Smooth muscle cell (in vitro differentiated cells): ENCODE data around the gene DBN1. TPM values are rescaled to one million over a fixed set of nuclear protein-coding genes. Genes with fewer than 3 reads are reported as not detected.

Source experiments
- DNase-seq: peaks from one replicate; lab custom pipeline; 2025; ENCODE audit not compliant: unreplicated experiment; lab: John Stamatoyannopoulos, UW
- H2AFZ ChIP-seq: fragments of 200-600 bp; sonication (generic); 2 replicates; pipeline ENCODE4 v1.6.0; 2016; ENCODE audit warnings: antibody characterized with exemption, low read depth, mild to moderate bottlenecking
- H3F3A ChIP-seq: fragments of 200-600 bp; sonication (generic); 2 replicates; pipeline ENCODE4 v1.6.0; 2017; ENCODE audit warnings: antibody characterized with exemption, low read depth
- H3K27ac ChIP-seq: fragments of 200-600 bp; sonication (generic); 2 replicates; pipeline ENCODE4 v1.5.1; 2016; ENCODE audit warnings: low read depth, mild to moderate bottlenecking
- H3K27me3 ChIP-seq: fragments of 200-600 bp; sonication (generic); 2 replicates; pipeline ENCODE4 v1.6.1; 2016; ENCODE audit warnings: low read depth, mild to moderate bottlenecking
- H3K36me3 ChIP-seq: fragments of 200-600 bp; sonication (generic); 2 replicates; pipeline ENCODE4 v1.5.1; 2016; ENCODE audit warnings: low read depth
- H3K4me1 ChIP-seq: fragments of 200-600 bp; sonication (generic); 2 replicates; pipeline ENCODE4 v1.5.1; 2016; ENCODE audit warnings: low read depth
- H3K4me2 ChIP-seq: fragments of 200-600 bp; sonication (generic); 2 replicates; pipeline ENCODE4 v1.6.0; 2016; ENCODE audit warnings: mild to moderate bottlenecking
- H3K4me3 ChIP-seq: fragments of 200-600 bp; sonication (generic); 2 replicates; pipeline ENCODE4 v1.5.1; 2016; ENCODE audit warnings: mild to moderate bottlenecking
- H3K79me2 ChIP-seq: fragments of 200-600 bp; sonication (generic); 2 replicates; pipeline ENCODE4 v1.6.0; 2016; ENCODE audit warnings: low read depth, mild to moderate bottlenecking
- H3K9ac ChIP-seq: fragments of 200-600 bp; sonication (generic); 2 replicates; pipeline ENCODE4 v1.6.0; 2016; ENCODE audit warnings: low read depth
- H3K9me3 ChIP-seq: fragments of 200-600 bp; sonication (generic); replicated peaks from 2 replicates; pipeline ENCODE4 v1.5.1; 2016; ENCODE audit warnings: low read depth
- H4K20me1 ChIP-seq: fragments of 200-600 bp; sonication (generic); 2 replicates; pipeline ENCODE4 v1.6.0; 2016; ENCODE audit warnings: low read depth
- CTCF ChIP-seq: fragments of 200-600 bp; sonication (generic); IDR thresholded peaks from 2 replicates; pipeline ENCODE4 v1.5.1; 2017; ENCODE audit warnings: borderline replicate concordance, mild to moderate bottlenecking, antibody characterized with exemption; ENCODE audit not compliant: insufficient read depth, poor library complexity, severe bottlenecking
- WGBS: methylation state at CpG from one replicate; pipeline ENCODE4 v1.1.7; 2016; ENCODE audit warnings: low lambda C conversion rate; 5-methylcytosine and 5-hydroxymethylcytosine counted together
- polyA plus RNA-seq: library from polyadenylated mRNA; unstranded; fragments of >200 nt; fragmentation: Nextera tagmentation; extraction: Ambion mirVana; gene quantifications from 2 replicates; pipeline ENCODE4 v1.2.1, GENCODE V29; 2016
- total RNA-seq: library from RNA; depleted of rRNA; stranded (reverse); fragments of >200 nt; gene quantifications from 2 replicates; pipeline ENCODE4 v1.2.3, GENCODE V29; 2014

DBN1 gene
- total and polyA plus RNA-seq, 2 experiments from 2014 or later = 116 to 202 TPM

DNA sequence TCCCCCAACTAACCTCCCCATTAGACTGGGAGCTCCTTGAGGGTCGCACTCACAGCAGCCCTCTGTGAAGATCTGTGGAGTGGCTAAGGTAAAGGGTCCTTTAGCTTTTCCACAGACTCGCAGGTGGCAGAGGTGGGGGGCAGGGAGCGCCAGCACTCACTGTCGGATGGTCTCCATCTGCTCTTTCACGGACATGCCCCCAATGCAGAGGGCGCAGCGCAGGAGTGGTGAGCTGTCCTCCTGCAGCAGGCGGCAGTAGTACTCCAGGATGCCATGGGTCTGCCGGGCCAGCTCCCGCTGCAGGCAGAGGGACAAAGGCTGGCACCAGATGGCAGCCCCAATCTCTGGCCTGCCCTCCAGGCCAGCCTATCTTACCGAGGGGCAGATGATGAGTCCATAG is 41.1 kb upstream of the DBN1 start:
- no peak for TF ChIP-seq CTCF
- Histone ChIP-seq H3K27me3 (no peaks in the 10 kb centered on the region), H3K4me3 (no peak overlapping the region), H3K36me3 (no peaks in the 10 kb centered on the region), H4K20me1 (no peaks in the 10 kb centered on the region), H3F3A (peaks cover 6% of the 10 kb centered on the region), H3K79me2 (peaks cover 20% of the 10 kb centered on the region), H3K9me3 (no peaks in the 10 kb centered on the region), H3K4me2 (no peak overlapping the region), H2AFZ (no peak overlapping the region), H3K27ac (no peak overlapping the region), H3K4me1 (peaks cover 7% of the 10 kb centered on the region), H3K9ac (no peak overlapping the region)
- no peak for DNase-seq
- WGBS = 99% methylated on average over 11 of the region's 11 CpGs

- Histone ChIP-seq H4K20me1 (no peaks in the 10 kb centered on the region), H3K4me3 (no peak overlapping the region), H3F3A (no peaks in the 10 kb centered on the region), H2AFZ (no peak overlapping the region), H3K79me2 (peaks cover 20% of the 10 kb centered on the region), H3K27ac (no peak overlapping the region), H3K4me1 (peaks cover 7% of the 10 kb centered on the region), H3K9ac (no peak overlapping the region), H3K27me3 (no peaks in the 10 kb centered on the region), H3K9me3 (no peaks in the 10 kb centered on the region), H3K36me3 (no peaks in the 10 kb centered on the region), H3K4me2 (no peak overlapping the region)
- WGBS = 95% methylated on average over 15 of the region's 15 CpGs
- no peak for DNase-seq
- TF ChIP-seq CTCF = no peak
These were observed 40.1 kb upstream of the DBN1 start for GRCh38 chr5:177513500-177513899.

GRCh38 chr5:177512736-177513380 is 39.4 kb upstream of the DBN1 start:
- H4K20me1 ChIP-seq = no peaks in the 10 kb centered on the region
- no peak for DNase-seq

More at GRCh38 chr5:177512736-177513380, 39.4 kb upstream of the DBN1 start:
- Histone ChIP-seq H3F3A (no peaks in the 10 kb centered on the region), H3K4me1 (peaks cover 7% of the 10 kb centered on the region), H3K4me2 (no peak overlapping the region), H3K36me3 (no peaks in the 10 kb centered on the region), H3K9ac (no peak overlapping the region), H3K4me3 (no peak overlapping the region), H3K79me2 (peaks cover 20% of the 10 kb centered on the region), H3K9me3 (no peaks in the 10 kb centered on the region), H3K27ac (no peak overlapping the region), H3K27me3 (no peaks in the 10 kb centered on the region), H2AFZ (no peak overlapping the region)
- TF ChIP-seq CTCF = no peak
- 89% methylated on average over 16 of the region's 16 CpGs for whole genome bisulfite sequencing
